Activated T-cell treated with anti-CD3 and anti-CD28 coated beads for 24 hours (primary cell): ENCODE data around the gene MADCAM1.
"Not testable (repeated sequence)": the region's sequence is repeated elsewhere in the genome, so short reads cannot be mapped to it uniquely, and the experiment has no call there.

ENCODE experiments used
- DNase-seq: peaks from one replicate; pipeline ENCODE4 v3.0.0-alpha.2; 2020; ENCODE audit warnings: low read depth

The MADCAM1 gene

DNA sequence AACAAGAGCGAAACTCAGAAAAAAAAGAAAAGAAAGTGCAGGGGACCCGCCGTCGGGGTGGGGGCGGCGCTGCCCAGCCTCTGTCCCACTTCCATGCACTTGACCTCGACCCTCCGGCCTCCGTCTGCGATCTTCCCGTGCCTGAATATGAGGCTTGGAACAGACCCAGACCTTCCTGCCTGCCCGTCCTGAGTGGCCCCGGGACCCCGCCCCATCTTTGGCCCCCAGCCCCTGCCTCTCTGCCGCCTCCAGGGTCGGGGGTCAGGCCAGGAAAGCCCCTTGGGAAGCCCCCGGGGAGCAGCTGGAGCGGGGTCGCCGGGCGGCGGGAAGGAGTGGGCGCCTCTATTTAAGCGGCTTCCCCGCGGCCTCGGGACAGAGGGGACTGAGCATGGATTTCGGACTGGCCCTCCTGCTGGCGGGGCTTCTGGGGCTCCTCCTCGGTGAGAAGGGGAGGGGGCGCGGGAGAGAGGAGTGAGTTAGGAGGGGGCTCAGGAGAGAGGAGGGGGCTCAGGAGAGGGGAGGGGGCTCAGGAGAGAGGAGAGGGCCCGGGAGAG lies at the start of gene MADCAM1:
TSS of gene MADCAM1 (plus strand) at position 375 of the 554 bp plus-strand sequence. CDS start at position 389, 14 bp downstream.
- no peak for DNase-seq

GRCh38 chr19:447064-447426 lies 49.2 kb upstream of the MADCAM1 start:
- no peak for DNase-seq

DNA sequence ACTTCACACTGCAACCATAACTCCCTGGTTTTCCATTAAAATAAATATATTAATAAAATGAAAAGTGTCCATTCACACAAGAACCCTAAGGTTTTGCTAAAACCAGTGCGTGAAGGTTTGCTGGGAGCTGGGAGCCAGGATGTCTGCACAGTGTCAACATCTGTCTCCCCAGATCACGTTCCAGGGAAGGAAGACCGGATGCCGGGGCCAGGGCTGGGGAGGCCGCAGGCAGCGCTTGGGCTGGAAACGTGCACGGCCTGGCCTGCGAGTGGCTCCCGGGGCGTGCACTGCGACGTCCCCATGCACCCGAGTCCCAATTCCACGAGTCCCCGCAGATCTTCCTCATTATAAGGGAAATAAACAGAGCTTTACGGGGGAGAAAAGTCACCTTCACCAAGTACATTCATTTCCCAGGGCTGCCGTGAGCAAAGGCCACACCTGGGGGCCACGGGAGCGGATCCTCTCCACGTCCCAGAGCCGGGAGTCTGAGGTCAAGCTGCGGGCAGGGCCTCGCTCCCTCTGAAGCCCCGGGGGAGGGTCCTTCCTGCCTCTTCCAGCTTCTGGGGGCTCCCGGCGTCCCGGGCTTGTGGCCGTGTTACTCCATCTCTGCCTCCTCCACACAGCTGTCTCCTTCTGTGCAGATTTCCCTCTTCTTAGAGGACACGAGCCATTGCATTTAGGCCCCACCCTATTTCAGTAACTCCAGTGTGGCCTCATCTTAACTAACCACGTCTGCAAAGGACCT lies 48.3 kb upstream of the MADCAM1 start:
- DNase-seq, result no peak

DNA sequence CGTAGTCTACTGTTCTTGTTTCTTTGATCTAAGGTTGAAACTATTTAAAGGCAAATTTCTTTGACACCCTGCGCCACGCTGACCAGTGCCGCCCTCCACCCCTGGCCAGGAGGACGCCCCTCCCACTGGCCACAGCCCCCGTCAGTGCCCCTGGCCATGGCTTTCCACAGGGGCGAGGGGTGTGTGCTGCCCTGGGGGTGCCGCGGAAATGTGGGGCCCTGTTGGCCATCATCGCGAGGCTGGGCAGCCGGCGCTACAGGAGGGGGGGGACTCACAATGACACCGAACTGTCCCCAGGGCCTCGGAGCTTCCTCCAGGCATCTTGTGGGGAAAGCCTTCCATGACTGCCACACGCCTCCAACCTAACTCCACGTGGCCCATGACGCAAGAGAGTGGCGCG lies 46.4 kb upstream of the MADCAM1 start:
- no peak for DNase-seq

DNA sequence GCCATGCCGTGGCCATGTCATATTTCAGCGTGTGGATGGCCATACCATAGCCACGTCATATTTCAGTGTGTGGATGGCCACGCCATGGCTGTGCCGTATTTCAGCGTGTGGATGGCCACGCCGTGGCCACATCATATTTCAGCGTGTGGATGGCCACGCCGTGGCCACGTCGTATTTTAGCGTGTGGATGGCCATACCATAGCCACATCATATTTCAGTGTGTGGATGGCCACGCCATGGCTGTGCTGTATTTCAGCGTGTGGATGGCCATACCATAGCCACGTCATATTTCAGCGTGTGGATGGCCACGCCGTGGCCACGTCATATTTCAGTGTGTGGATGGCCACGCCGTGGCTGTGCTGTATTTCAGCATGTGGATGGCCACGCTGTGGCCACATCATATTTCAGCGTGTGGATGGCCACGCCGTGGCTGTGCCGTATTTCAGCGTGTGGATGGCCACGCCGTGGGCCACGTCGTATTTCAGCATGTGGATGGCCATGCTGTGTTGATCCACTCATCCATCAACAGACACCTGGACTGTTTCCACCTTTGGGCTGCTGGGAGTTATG lies 45.3 kb upstream of the MADCAM1 start:
- not testable (repeated sequence) for DNase-seq

DNA sequence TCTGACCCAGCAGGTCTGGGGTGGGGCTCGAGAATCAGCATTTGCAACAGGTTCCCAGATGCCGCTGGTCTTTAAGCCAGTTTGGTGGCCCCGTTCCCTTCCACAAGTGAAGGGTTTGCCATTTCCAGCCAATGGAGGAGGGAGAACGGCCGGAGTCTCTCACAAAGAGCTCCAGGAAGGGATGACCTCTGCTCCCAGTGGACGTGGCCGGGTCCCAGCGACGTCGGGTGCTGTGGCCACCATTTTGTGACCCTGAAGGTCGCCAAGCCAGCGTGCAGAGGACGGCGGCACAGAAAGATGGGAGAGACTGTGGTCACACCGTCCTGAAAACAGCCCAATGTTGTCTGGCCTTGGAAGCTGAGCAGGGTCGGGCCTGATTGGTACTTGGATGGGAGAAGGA lies 43.5 kb upstream of the MADCAM1 start:
- DNase-seq, result no peak

- DNase-seq, result no peak
These were observed 42.7 kb upstream of the MADCAM1 start for GRCh38 chr19:453606-454005.

DNA sequence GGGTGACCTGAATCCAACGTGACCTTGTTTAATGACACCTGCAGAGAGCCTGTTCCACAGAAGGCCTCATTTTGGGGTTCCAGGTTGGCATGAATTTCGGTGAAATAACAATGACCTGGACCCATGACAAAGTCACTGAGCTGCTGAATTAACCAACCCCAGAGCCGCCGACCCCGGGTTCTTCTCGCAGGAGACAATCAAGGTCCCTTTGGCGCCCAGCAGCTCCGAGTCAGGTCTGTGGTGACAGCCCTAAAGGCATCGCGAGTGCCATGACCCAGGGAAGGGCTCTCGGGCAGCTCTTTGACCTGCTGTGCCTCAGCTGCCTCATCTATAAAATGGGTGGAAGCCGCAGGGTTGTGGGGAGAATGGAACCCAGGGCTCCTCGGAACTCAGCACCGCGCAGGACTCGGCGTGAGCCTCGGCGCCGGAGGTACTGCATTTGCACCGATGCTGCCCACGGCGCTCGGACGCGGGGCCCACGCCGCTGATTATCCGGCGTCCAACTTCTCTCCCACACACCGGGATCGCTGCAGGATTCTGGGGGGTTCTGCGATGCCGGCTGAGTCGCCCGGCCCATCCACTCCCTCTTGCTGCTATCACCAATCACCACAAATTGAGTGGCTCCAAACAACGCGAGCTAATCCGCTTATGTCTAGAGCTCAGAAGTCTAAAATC lies 41.1 kb upstream of the MADCAM1 start:
- DNase-seq, result no peak

DNA sequence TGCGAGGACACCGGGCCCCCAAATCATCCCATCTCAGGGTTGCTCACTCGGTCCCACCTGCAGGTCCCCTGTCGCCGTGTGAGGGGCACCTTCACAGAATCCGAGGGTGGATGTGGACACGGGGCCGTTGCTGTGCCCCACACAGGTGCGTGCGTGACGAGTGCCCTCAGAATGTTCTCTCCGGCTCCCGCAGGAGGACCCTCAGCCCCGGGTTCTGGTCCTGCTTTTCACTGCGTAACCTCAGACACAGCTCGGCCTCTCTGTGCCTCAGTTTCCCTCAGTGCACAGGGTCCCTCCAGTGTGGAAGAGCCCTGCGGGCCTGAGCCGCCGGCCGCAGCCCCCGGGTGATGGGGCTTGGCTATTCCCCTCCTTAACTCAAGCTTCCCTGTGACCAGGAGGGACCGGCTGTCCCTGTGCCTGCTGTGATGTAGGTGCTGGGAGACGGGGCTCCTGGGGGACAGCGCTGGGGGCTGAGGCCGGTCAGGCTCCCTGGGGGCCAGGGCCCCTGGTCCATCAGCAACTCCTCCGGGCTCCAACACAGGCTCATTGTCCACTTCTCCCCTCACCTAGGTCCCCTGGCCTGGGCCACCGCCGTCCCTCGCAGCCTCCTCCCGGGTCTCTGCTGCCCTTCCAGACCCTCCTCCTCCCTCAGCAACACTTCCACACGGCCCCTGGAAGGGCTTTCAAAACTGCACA lies 40.3 kb upstream of the MADCAM1 start:
- DNase-seq, result no peak

DNA sequence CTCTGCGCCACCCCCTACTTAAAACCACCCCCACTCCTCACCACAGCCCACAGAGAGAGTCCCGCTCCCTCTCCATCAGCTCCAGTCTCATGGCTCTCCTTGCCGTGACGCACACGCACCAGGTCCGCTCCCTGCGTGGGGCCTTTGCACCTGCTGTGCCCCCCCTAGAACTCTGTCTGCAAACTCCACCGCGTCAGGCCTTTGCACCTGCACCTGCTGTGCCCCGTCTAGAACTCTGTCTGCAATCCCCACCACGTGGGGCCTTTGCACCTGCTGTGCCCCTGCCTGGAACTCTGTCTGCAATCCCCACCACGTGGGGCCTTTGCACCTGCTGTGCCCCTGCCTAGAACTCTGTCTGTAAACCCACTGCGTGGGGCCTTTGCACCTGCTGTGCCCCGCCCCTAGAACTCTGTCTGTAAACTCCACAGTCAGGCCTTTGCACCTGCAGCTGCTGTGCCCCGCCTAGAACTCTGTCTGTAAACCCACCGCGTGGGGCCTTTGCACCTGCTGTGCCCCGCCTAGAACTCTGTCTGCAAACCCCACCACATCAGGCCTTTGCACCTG lies 39.7 kb upstream of the MADCAM1 start:
- no peak for DNase-seq

GRCh38 chr19:457636-458035 lies 38.6 kb upstream of the MADCAM1 start:
- no peak for DNase-seq

- no peak for DNase-seq
These were observed 37.9 kb upstream of the MADCAM1 start for GRCh38 chr19:458091-459042.

- DNase-seq, result no peak
These were observed 36.4 kb upstream of the MADCAM1 start for GRCh38 chr19:459724-460511.

- no peak for DNase-seq
These were observed 35.2 kb upstream of the MADCAM1 start, which contains the start of gene SHC2 for GRCh38 chr19:460877-461720. SHC2 (minus strand) TSS chr19:461033; CDS start chr19:460996, 37 bp downstream.

DNA sequence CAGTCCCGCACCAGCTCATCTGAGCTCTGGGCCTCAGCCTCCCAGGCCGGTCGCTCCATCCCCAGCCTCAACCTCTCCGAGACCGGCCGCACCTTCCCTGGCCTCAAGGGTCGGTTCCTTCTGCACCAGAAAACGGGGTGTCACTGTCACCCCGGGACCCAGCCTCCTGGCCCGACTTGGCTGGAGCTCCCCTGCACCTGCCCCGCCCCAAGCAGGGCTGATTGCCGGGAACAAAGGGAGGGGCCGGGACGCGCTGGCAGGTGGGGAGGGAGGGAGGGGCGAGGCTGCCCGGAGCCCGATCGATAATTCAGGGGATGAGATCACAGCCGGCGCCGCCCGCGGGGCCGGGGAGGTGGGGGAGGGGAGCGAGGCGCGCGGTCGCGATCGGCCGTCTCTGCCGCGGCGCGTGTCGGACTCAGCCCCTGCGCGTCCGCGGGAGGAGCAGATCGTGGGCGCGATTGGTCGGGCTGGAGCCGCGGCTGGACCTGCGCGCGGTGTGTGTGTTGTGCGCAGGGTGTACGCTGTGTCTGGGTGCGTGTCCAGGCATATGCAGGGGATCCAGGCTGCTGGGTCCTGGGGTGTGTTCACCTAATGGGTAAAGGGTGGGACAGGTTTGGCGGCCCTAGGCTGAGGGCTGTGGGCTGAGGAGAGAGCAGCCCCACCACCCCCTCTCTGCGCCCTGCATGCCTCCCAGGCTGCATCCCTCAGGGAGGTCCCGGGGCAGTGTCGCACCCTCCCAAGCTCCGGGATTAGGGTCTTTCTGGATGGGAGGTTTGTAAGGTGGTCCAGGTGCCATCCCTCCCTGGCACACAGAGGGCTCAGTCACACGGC lies 34.4 kb upstream of the MADCAM1 start:
- DNase-seq, result no peak

DNA sequence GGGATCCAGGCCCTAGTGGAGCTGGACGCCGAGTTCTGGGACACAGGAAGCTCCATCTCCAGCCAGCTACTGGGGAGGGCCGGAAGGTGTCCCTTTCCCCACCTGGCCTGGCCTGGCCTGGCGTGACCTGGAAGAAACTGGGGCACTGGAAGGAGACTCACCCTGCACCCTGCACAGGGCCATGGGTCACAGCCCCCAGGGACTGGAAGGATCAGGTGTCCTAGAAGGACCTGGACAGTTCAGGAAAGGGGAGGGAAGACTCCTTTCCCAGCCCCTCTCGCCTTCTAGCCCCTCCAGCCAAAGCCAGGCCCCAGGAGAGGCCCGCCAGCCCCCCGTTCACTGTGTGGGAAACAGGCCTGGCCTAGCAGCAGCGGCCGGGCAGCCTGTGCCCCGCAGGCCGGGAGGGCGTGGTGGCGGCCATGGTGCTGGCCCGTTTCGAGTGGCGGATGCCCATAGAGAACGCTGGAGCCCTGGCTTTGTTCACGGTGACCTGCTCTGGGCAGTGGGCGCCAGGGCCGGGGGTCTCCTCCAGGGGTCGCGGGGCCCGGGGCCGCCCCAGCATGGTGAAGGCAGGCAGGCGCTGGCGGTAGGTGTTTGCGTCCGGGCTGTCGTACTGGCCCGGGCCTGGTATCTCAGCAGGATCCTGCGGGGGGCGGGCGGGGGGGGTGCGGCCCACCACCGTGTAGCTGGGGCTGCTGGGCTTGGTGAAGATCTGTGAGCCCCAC lies 32.6 kb upstream of the MADCAM1 start:
- no peak for DNase-seq

GRCh38 chr19:464208-464545 lies 32.1 kb upstream of the MADCAM1 start:
- DNase-seq, result no peak
